ENCODE results near the gene NDST1.
"Not testable (repeated sequence)": the region's sequence is repeated elsewhere in the genome, so short reads cannot be mapped to it uniquely, and the experiment has no call there.

The NDST1 gene

DNA sequence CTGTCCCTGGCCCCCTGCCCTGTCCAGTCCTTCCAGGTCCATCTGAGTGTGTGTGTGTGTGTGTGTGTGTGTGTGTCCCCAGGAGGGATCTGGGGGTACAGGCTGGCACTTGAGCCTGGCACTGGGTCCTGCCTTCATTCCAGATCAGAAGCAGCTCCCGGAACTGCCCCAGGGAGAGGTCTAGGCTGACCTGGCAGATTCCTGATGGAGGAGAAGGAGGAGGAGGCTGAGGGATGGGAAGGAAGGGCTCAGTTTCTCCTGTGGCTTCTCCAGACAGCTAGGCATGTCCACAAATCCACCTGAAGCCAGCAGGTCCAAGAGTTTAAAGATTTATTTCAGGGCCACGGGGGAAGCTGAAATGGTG is 328 bp downstream of the NDST1 start:
- no peak for DNase-seq (ENCODE audit: low read depth in 2 of 2)

DNA sequence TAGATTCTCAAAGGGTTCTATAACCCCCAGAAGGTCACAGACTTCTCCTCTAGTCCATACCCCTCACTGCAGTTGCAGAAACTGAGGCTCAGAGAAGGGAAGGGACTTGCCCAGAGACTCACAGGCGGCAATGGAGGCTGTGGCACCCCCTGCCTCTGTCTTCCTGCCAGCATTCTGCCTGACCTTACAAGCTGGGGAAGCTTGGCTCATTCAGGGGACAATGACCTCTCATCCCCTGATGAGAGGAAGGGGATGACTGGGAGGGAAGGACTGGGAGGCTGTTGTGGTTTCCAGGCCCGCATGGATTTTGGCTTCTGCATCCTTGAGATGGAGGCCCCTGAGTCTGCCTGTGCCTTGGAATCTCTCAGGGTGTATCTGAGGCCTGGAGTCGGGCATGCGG is 897 bp downstream of the NDST1 start:
- DNase-seq (ENCODE audit: low read depth in 2 of 2): no peak

DNA sequence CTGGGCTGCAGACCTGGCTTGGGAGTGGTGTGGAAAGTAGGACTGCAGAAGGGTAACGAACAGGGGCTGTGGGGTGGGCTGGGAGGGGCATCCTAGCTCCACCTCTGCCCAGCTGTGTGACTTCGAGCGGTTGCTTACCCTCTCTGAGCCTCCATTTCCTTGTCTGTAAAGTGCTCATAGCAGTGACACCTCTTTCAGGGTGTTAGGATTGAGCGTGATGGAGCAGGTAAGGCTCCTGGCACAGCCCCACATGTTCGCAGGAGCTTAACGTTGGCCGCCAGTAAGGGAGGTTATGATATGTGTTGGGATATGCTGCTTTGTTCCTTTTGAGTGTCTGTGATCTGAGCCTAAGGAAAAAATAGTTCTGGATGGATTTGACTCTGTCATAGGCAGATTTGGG is 2.1 kb downstream of the NDST1 start:
- DNase-seq (ENCODE audit: low read depth in 2 of 2): no peak

DNA sequence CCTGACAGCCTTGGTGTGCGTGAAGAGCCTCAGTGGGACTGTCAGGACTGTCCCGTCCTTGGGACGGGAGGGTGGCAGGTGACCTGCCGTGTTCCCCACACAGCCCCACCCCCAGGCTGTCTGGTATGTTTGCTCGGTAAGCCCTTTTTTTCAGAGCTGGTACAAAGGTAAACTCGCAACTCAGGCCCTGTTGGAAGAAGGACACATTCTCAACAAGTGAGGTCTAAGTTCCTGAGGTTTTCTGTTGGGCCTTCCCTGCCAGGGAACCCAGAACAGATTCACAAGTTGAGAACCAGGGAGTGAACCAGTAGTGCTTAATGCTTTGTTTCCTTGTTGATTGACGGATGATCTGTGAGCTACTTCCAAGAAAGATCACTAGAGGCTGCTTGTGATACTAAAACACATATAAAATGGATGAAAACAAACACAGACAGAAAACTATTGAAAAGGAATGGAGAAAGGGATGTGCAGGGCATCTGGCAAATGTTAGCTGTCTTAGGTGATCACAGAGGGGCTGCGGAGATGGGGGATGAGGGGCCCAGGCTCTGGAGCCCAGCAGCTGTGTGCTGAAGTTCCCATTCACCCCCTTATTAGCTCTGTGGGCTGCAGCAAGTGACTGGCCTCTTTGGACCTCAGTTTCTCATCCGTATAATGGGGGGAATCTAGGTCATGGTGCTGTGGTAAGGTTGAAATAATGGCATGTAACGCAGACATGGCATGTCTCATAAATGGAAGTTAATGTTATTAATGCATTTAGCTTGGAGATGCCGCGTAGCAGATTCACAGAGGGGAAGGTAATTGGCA is 2.7 kb downstream of the NDST1 start:
- DNase-seq (ENCODE audit: low read depth in 2 of 2): no peak

DNA sequence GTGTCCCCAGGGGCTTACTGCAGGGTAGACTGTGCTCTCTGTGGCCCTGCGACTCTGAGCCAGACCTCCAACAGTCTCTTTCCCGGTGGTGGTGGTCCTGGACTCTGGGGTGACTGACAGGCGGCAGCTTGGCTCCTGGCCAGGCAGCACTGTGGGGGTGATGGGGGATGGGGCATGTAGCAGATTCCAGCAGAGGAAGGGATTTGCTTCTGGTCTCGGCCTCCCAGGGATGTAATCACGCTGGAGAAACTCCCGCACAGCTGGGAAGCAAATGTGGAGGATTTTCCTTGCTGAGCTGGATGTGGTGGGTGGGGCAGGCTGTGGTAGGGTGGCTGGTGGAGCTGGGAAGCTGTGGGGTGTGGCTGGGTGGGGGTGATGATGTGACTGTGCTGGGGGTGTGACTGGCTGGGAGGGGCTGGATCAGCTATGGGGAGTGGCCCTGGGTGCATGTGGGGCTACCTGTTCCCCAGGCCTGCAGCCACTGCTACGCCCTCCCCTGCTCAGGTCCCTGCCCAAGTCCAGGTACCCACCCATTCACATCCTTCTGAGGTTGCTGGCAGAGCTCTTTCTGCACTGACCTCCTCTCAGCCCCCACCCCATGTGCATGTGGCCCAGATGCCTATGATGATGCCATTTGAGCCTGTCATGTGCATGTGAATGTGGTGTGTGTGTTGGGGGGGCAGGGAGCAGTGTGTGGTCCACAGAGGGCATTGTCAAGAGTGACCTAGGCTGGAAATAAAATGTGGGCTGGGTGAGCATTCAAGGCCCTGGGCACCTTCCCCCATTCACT is 3.8 kb downstream of the NDST1 start:
- peak; percentile 85 for DNase-seq (ENCODE audit: low read depth in 2 of 2)

DNA sequence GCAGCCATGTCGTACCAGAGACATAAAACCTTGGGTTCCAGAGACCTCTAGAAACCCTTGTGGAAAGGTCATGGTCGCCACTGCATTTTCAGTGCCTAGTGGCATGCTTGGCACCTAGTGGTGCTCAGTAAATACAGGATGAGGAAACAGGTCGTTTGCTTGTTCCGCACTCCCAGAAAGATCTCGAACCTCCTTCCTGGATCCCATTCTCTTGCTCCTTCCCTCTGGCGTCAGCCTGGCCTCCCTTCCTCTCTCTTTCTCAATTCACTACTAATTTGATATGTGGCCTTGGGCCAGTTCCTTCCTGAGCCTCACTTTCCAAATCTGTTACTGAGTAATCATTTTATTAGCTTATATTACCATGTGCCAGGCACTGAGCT is 4.4 kb downstream of the NDST1 start:
- no peak for DNase-seq (ENCODE audit: low read depth in 2 of 2)

DNA sequence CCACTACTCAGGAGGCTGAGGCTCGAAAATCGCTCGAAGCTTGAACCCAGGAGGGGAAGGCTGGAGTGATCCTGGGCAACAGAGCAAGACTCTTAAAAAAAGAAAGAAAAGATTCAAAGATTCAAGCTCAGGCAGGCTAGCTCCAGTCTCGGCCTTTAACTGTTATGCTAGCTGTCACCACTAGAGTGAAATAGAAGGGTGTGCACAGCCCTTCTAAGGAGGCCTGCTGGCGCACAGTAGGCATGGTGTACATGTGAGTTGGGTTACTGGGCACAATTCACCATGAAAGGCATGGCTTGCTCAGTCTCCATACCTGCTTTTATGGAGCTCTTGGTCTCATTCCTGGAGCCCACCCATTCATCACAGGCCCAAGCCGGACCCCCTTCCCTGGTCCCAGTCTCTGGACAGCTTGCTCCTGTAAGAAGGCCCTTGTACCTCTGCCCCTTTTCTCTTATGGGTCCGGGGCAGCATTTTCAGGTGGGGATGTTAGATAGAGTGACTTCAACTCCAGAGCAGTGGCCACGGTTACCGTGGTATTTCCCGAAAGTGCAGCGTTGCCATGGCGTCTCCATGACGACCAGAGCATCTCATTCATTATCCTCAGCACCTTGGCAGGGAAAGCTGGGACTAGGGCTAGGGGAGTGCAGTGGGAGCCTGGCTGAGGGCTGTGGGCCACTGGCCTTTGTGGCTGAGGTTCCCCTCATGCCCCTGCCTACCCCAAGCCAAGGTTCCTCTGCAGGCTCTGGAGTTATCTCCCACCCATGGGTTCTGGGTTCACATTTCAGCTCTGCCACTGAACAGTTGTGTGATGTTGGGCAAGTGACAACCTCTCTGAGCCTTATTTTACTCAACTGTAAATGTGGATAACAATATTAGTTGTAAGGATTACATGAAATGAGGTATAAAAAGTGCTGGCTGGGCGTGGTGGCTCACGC is 5.7 kb downstream of the NDST1 start:
- no peak for DNase-seq (ENCODE audit: low read depth in 2 of 2)

DNA sequence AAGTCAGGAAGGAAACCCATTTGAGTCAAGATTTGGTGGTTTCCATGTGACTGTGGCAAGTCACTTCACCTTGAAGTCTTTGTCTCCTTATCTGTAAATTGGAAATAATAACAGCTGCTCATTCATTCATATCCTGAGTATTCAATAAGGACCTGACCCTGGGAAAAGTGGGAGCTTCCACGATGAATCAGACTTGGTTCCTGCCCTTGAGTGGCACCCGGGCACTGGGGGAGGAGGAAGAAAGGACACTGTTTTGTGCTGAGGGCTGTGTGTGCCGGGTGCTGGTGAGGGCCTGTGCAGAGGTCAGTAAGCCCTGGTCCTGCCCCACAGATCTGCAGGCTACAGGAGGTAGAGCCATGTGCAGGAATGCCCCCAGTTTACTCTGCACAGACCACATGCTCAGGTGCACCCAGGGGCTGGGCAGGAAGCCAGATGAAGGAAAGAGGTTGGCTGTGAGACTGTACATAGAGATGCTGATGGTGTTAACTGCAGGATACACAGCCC is 6.8 kb downstream of the NDST1 start:
- no peak for DNase-seq (ENCODE audit: low read depth in 2 of 2)

DNA sequence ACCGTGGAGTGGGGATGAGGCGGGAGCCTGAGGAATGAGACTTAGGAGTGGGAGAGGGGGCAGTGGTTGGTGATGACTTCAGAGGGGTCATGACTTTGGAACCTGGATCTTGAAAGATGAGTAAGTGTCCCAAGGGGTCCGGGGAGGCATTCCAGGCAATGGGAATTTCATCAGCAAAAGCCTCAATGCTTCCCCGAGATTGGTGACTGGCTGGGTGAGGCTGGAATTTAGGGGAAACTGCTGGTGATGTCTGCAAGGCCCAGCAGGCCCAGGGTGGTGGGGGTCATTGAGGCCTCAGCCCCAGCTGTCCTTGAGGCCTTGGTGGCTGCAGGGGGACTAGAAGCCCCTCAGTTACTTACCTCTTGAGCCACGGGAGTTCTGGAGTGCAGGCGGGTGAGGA is 7.5 kb downstream of the NDST1 start:
- DNase-seq (ENCODE audit: low read depth in 2 of 2): peak; percentile 80 to 86

DNA sequence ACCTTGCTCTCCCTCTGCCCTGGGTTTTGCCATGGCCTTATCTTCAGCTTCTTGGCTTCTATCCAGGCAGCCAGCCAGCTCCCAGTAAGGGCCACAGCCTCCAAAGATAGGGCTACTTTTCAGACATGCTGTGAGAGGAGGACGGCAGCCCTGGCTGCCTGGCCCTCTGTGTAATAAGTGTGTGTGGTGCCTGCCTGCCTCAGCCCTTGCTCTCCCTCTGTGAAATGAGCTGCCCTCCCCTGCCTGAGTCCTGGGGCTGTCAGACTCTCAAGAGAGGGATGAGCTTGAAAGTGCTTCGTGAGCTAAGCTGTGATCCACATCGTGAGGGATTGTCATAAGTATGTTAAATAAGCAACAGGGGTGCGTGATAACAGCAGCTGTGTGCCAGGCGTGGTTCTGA is 8.1 kb downstream of the NDST1 start:
- no peak for DNase-seq (ENCODE audit: low read depth in 2 of 2)

DNA sequence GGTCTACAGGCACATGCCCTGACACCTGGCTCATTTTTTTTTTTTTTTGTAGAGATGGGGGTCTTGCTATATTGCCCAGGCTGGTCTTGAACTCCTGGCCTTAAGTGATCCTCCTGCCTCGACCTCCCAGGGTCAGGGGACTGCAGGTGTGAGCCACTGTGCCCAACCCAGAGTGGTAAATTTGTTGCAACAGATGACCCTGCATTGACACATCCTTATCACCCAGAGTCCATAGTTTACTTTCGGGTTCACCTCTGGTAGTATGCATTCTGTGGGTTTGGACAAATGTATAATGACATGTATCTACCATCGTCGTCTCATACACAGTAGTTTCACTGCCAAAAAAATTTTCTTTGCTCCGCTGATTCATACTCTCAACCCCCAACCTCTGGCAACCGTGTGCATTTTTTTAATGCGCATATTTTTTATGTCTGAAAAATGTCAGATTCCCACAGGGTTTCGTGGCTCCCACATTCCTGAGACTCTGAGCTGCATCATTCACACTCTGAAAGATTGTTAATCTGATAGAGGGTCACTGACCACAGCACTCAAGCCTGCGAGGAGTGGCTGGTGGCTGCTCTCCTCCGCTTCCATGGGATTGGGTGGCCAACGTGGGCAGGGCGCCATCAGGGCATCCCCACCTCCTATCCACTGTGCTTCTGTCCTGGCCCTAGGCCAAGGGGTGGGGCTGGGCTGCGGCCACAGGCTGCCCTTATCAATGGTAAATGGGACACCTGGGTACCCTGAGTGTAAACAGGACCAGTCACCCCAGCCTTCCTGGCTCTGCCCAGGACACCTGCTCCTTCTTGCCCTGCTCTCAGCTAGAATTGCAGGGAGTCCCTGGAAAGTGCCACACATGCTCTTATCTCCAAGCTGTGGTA is 9.6 kb downstream of the NDST1 start:
- peak; percentile 95 for DNase-seq (ENCODE audit: low read depth in 2 of 2)

DNA sequence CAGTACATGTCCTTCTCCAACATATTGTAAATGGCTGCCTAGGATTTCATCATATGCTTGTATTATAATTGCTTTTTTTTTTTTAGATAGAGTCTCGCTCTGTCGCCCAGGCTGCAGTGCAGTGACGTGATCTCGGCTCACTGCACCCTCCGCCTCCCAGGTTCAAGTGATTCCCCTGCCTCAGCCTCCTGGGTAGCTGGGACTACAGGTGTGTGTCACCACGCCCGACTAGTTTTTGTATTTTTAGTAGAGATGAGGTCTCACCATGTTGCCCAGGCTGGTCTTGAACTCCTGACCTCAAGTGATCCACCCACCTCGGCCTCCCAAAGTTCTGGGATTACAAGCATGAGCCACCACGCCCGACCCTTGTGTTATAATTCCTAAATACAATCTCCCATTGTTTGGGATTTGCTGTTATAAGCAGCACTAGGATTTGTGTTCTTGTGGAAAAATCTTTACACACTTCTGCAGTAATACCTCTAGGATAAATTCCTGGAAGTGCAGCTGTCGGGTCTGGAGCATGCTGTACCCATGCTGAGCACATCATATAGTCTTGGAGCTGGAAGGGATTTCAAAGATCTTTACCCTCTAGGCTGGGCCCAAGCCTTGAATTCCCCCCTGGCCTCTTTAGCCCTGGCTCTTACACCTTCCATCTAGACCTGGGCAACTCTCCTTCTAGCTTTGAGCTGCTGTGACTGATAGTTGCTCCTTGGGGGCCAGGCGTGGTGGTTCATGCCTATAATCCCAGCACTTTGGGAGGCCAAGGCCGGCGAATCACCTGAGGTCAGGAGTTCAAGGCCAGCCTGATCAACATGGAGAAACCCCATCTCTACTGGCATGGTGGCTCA is 11.0 kb downstream of the NDST1 start:
- DNase-seq (ENCODE audit: low read depth in 2 of 2): not testable (repeated sequence)

DNA sequence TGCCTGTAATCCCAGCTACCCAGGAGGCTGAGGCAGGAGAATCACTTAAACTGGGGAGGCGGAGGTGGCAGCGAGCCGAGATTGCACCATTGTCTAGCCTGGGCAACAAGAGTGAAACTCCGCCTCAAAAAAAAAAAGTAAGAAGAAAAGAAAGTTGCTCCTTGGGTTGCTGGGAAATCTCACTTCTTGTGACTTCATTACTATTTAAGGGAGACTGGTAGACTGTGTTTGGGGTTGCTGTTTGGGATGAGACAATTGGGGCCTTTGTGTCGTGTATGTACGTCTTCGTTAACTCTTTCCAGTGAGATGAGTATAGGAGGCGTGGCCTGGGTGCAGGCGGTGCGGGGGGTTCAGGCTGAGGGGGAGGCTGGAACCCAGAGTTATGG is 11.6 kb downstream of the NDST1 start:
- no peak for DNase-seq (ENCODE audit: low read depth in 2 of 2)

DNA sequence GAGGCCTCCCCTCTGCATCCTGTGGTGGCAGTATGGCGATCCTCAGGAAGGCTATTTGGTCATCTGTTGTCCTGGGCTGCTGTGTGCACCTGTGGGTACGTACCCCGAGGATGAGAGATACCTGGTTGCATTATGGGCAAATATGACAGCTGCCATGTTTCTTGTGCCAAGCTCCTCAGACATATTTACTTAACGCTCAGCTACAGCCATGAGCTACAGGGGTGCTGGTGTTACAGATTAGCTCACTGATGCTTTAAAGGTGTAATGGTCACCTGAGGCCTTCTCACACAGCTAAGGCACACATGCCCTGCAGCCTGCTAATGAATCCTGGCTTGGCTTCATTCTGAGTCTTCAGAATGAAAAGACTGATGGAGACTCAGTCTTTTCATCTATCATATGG is 12.0 kb downstream of the NDST1 start:
- no peak for DNase-seq (ENCODE audit: low read depth in 2 of 2)

DNA sequence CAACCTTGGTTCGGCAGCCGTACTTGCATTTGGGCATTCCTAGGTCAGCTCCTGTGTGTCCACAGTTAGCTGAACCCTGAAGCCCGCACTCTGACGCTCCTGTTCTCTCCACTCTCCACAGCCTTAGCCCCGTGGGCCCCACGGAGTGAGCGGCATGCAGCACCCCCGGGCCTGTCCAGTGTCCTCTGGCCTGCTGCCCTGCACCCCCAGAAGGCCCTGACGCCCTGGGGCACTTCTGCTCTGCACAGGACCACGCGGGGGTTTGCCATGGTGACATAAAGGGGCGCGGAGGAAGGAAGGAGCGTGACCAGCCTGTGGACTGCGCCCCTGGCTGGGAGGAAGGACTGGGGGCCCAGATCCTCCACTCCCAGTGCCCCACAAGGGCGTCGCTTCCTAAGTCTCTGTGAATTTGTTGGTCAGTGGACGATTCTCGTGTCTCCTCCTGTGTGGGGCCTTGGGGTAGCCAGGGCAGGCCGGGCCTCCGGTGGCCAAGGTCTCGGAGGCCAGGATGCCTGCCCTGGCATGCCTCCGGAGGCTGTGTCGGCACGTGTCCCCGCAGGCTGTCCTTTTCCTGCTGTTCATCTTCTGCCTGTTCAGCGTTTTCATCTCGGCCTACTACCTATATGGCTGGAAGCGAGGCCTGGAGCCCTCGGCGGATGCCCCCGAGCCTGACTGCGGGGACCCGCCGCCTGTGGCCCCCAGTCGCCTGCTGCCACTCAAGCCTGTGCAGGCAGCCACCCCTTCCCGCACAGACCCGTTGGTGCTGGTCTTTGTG is 13.0 kb downstream of the NDST1 start:
- DNase-seq (ENCODE audit: low read depth in 2 of 2): no peak

DNA sequence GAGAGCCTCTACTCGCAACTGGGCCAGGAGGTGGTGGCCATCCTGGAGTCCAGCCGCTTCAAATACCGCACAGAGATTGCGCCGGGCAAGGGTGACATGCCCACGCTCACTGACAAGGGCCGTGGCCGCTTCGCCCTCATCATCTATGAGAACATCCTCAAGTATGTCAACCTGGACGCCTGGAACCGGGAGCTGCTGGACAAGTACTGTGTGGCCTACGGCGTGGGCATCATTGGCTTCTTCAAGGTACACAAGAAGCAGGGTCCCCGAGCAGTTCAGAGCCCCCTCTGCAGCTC is 13.5 kb downstream of the NDST1 start:
- DNase-seq (ENCODE audit: low read depth in 2 of 2): no peak

DNA sequence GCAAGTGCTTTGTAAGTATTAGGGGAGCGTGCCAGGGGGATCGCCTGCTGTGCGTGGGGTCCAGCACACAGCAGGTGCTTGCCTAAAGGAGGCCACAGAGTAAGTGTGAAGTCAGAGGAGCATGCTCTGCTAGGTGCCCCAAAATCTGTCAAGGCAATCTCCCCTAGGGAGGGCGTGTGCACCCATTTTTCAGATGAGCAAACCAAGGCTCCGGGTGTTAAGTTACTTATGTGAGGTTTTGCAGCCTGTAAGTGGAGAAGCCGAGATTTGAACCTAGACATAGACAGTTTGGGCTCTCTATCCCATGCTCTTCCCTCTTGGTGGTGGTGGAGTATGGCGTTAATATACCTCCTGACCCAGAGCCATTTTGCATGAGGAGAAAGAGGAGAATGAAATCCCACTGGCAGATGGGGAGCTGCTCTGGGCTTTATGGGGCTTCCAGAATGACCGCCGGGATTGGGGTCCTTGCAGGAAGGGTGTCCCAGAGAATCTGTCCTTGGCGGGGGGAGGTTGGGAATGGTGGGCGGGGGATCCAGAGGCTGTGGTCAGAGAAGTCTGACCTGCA is 14.1 kb downstream of the NDST1 start:
- DNase-seq (ENCODE audit: low read depth in 2 of 2): no peak

DNA sequence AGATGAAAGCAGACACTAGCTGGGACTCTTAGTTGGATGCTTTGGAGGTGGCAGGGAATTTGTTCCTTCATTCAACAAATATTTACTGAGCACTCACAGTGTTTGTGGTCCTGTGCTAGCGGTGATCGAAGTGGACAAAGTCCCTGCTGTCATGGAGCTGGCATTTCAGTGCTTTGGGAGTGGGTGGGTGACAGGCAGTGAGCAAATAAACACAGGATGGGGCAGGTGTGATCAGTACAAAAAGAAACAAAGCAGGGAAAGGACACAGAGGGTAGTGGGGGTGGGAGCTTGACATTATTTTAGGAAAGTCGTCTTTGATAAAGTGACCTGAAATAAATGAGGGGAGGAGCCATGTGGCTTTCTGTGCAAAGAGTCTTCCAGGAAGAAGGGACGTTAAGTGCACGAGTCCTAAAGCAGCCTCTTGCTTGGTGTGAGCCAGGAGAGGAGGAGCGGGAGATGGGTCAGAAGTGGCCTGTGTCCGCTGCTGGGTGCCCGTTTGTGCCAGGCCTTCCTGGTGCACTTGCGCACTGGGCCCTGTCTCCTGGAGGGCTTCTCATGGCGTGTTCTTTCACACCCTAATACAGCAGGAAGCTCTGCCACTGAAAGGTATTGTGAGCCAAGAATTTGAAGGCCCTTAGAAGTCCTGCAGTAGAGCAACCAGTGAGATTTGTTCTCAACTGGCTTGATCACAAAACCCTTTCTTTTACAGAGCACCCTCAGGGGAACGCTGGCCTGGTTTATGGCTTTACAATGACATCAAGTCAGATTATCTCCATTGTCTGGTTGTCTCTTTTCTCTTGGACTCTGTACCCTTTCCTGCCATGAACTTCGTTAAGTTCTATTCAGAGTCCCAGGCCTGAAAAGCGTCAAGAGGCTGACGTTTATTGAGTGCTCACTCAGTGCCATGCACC is 14.8 kb downstream of the NDST1 start:
- DNase-seq (ENCODE audit: low read depth in 2 of 2): no peak
